ENCODE measurements around the gene WDR31.

The WDR31 gene

DNA sequence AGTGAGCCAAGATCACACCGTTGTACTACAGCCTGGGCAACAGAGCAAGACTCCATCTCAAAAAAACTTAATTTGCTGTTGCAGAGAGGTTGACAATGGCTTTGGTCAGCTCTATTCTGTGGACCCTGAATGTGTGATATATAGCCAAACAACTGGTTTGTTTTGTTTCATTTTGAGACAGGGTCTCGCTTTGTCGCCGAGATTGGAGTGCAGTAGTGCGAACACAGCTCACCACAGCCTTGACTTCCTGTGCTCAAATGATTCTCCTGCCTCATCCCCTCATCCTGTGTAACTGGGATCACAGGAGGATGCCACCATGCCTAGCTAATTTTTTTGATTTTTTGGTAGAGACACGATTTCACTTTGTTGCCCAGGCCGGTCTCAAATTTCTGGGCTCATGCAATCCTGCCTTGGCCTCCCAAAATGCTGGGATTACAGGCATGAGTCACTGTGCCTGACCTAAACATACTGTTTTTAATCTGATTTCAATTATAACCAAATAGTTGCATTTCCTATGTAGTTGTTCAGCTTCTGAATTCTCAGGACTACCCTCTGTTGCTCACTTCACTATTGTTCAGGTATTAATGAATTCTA, 46.7 kb downstream of the WDR31 start:
- DNase-seq = no peak

DNA sequence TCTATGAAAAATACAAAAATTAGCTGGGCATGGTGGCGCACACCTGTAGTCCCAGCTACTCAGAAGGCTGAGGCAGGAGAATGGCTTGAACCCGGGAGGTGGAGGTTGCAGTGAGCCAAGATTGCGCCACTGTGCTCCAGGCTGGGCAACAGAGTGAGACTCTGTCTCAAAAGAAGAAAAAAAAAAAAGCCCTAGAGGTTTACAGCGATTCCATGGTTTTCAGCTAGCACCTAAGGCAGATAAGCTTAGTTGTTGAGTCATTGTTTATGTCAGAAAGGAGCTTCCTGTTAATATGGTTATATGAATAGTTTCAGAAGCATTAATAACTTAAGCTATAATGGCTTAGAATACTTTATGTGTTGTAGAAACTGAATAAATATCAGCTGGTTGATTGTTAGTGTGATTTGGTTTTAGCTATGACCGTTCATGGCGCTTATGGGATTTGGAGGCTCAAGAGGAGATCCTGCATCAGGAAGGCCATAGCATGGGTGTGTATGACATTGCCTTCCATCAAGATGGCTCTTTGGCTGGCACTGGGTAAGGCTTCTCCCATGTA, 49.9 kb downstream of the WDR31 start:
- DNase-seq = no peak

DNA sequence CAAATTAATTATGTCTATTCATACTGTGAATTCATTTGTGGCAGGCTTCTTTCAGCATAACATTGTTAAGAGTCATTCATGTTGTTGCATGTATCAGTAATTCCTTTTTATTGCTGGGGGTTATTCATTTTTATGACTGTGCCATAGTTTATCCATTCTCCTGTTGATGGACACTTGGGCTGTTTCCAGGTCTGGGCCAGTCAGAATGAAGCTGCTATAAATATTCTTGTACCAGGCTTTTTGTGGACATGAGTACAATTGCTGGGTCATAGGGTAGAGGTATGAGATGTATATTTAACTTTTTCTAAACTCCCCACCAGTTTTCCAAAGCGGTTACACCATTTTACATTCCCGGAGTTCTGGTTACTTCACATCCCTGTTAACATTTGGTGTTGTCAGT, 51.0 kb downstream of the WDR31 start:
- no peak for DNase-seq

DNA sequence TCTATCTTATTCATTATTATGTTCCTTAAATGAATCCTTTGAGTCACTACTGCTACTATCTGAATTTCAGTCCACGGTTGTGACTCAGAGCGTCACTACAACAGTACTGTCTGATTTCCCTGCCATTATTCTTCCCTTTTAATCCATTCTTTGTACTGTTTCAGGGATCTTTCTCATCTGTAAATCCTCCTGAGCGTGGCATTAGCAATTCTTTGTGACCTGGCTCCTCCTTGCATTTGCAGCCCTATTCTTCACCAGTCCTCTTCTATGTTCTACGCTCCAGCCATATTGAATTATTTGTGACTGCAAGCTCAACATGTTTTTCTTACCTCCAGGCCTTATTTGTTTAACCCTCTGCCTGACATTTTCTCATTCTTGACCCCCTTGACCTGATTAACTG, 58.7 kb downstream of the WDR31 start:
- no peak for DNase-seq

DNA sequence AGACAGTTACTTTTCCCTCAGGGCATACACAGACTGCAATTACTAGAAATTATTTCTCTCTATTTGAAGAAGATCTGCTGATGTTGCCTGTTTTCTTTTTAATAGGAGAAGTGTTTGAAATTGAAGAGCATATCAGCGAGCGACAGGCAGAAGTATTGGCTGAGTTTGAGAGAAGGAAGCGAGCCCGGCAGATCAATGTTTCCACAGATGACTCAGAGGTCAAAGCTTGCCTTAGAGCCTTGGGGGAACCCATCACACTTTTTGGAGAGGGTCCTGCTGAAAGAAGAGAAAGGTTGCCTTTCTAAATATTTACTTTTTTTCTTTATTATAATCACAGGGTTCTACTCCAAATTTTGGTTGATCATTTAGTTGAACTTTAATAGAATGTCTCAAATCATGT, 61.2 kb downstream of the WDR31 start:
- no peak for DNase-seq

DNA sequence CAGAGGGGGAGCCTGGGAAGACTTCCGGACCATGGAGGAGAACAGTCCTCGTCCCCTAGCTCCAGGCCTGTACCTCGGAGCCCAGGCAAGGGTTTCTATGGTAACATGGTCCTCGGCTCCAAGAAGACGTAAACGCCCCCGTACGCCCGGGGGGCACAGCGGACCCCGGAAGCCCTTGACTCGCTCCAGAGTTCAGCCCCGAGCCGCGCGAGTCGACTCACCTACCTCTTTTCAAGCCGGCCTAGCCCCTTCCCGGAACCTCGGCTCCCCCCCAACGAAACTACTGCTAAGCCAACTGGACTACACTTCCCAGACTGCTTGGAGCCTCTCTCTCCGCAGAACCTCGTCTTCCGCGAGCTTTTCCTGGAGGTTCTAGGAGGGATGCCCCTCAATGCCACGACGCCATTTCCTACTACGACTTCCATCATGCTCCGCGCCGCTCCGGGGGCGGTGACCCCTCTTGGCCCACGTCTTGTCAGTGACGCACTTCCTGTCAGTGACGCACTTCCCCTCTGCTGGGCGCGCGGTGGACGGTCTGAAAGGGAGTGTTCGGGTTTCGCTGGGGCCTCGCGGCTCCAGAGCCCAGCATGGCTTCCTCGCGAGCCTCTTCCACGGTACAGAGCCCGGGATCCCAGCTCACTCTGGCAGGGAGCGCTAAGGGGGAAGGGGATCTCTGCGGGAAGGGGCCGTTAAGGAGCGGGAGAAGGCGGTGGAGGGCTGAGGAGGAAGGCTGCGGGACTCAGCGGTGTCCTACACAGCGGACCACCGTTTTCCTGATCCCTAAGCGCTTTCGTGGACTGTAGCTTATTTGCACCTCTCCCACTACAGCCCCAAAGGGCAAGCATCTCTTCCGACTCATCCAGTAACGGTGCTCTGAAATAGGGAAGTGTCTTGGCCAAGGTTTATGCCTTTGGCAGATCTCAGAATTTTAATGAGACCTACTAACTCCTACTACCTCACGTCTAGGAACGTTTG, 64.6 kb downstream of the WDR31 start, which contains the start of the genes CDC26 and PRPF4:
Gene CDC26 (minus strand): TSS at position 416 of the 975 bp plus-strand sequence. CDS start 3,065 bp downstream, outside the sequence.
Gene PRPF4 (plus strand): TSS at position 502 of the 975 bp plus-strand sequence. CDS start 86 bp downstream, at position 588.
- DNase-seq = peak; percentile 95 to 96

DNA sequence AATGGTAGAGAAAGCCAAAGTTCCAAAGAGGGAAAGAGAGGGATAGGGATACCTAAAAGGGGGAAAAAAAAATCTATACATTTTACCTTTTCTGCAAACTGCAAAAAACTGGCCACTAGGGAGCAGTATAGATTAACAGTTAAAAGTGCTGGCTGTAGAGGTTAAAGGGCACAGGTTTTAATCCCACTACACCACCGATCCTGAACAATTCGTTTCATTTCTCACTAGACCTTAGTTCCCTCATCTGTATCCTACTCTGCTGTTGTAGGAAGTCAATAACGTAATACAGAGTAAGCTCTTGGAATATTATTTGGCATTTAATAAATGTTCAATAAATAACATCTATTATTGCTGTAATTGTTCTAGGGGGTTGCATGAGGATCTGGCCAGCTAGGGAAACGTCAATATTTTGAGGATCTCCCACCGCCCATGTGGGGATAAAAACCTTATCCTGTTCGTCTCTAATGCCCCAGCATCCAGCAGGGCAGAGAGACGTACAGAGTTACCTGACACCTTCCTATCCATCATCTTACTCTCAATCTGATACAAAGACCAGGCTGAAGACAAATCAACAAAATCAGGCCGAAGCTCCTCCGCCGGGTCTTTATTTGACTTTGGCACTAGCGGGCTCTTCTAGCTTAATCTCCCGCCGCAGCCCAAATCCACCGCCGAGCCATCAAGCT, 65.5 kb downstream of the WDR31 start:
- DNase-seq = peak; percentile 15 to 75

DNA sequence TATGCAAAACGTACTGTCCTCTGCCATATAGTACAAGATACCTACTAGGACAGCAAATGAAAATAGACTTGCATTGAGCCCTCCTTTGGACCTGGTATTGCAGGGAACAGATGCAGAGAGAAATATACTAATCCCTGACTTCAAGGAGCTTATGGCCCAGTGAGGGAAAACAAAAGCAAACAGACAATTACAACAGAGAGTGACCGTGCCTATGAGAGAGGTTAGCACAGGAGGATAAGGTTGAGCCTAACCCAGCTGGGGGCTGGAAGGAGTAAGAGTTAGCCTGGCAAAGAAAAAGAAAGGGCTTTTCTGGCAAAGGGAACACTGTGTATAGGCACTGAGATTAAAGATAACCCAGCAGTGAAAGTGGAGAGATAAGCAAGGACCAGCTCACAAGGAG, 70.2 kb downstream of the WDR31 start:
- no peak for DNase-seq

DNA sequence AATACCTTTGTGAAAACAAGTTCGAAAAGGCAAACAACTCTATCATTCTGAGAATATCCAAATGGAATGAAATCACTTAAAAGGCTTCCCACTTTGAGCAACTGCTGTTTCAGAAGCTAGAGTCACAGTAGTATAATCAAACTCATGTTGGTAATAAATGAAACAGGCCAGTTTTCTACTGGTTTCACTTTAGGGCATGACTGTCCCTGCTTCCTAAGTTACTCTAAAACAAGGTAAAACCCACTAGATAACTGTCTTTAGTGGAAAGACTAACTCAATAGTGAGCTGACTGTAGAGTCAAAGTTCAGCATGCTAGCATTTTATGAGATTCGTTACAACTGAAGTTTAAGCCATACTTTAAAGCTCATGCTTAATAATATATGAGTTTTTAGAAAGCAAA, 70.7 kb downstream of the WDR31 start:
- DNase-seq = no peak

DNA sequence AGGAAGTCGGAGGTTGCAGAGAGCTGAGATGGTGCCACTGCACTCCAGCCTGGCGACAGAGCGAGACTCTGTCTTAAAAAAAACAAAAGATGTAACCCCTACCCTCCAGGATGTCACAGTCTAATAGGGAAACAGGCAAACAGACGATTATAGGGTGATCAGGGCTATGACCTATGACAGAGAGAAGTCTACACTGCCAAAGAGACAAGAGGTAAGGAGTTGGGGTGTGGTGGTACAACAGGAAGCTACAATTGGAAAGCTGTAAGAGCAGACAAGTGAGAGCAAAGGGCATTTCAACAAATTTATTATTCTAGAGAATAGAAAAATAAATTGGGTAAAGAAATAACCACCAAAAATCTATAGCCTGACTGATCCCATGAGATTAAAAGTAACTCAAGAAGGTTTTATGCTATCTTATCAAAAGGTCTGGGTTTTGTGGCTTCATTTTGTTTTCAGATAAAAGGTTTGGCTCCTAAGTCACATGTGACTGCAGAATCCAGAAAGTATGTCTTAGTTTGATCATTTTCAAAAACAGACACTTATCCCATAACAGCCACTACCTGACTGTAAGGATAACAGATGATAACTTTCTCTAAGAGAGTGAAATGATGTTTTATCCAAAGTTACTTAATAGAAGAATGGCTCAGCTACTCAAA, 72.0 kb downstream of the WDR31 start:
- no peak for DNase-seq

DNA sequence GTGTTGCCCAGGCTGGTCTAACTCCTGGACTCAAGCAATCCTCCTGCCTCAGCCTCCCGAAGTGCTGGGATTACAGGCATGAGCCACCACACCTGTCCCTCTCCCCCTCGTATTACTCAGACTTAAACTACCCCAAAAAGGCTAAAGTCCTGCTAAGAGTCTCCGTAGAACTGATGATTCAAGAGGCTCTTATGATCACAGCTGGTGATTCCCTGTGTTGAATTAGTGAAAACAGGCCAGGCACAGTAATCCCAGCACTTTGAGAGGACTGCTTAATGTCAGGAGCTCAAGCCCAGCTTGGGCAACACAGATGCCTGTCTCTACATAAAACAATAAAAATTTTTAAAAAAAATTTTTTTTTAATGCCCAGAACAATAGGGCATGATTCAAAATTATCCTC, 73.9 kb downstream of the WDR31 start:
- no peak for DNase-seq
